Uterus (tissue), 4 donors: ENCODE measurements around the gene LBHD2. TPM values are rescaled to one million over a fixed set of nuclear protein-coding genes. Genes with fewer than 3 reads are reported as not detected.

ENCODE experiments used
- DNase-seq, 2 donors: peaks; one replicate each; pipeline ENCODE4 v3.0.0-alpha.2; 2019 to 2020
- H3K27ac ChIP-seq, 2 donors: fragments of 200-600 bp; sonication (generic); 1 replicate in 1 of 2; 2 replicates in 1 of 2; pipeline ENCODE4 v1.5.1; 2016 to 2018
- H3K27me3 ChIP-seq, 2 donors: fragments of 200-600 bp; sonication (generic); one replicate each; pipeline ENCODE4 v1.5.1; 2018 to 2019; ENCODE audit warnings: control low read depth in 1 of 2
- H3K36me3 ChIP-seq, 2 donors: fragments of 200-600 bp; sonication (generic); one replicate each; pipeline ENCODE4 v1.5.1; 2019; ENCODE audit warnings: control low read depth in 1 of 2
- H3K4me1 ChIP-seq, 2 donors: fragments of 200-600 bp; sonication (generic); one replicate each; pipeline ENCODE4 v1.5.1; 2018 to 2019; ENCODE audit warnings: control low read depth in 1 of 2
- H3K4me3 ChIP-seq, 2 donors: fragments of 200-600 bp; sonication (generic); 1 replicate in 1 of 2; 2 replicates in 1 of 2; pipeline ENCODE4 v1.5.1; 2018 to 2019; ENCODE audit warnings: mild to moderate bottlenecking in 1 of 2
- H3K9me3 ChIP-seq, 2 donors: fragments of 200-600 bp; sonication (generic); one replicate each; pipeline ENCODE4 v1.5.1; 2019; ENCODE audit warnings: control low read depth in 1 of 2
- CTCF ChIP-seq, 4 experiments: fragments of 200-600 bp in 2 of 4; fragments of 450-650 bp in 2 of 4; sonication (generic) in 2 of 4; IDR thresholded peaks; one replicate each; pipeline ENCODE4 v1.5.1; 2016 to 2019; ENCODE audit warnings: antibody characterized with exemption in 4 of 4, mild to moderate bottlenecking in 2 of 4, moderate library complexity in 1 of 4
- POLR2A ChIP-seq, 2 donors: fragments of 450-650 bp; IDR thresholded peaks; one replicate each; pipeline ENCODE4 v1.6.1; 2016; ENCODE audit warnings: antibody characterized with exemption in 2 of 2, mild to moderate bottlenecking in 1 of 2, moderate library complexity in 1 of 2
- intact Hi-C: fragments of 100-400 bp; cut with DNase I; formaldehyde crosslinking; loops from one replicate; pipeline ENCODE4 v1.15.1; 2023; ENCODE audit warnings: low total_unique reads
- total RNA-seq, 4 donors: library from RNA; depleted of rRNA in 3 of 4; stranded (reverse); fragments of >200 nt in 3 of 4; gene quantifications; one replicate each; pipeline versions ENCODE4 v1.1.0 to v1.2.4, GENCODE V29; 2014 to 2023
- donor health status: DM: yes; HTN: yes; CAD: no.

LBHD2 gene
- total RNA-seq, 4 donors from 2014 or later = not detected

- Histone ChIP-seq H3K27me3 (no peaks in the 10 kb centered on the region), H3K4me3 (peak overlapping the region; percentile 45 to 55), H3K9me3 (no peaks in the 10 kb centered on the region), H3K36me3 (no peaks in the 10 kb centered on the region), H3K4me1 (peaks cover 0 to 26% of the 10 kb centered on the region in 2 donors), H3K27ac (peak overlapping the region; percentile 90 to 92)
- peak; percentile 64 to 74 for DNase-seq
- intact Hi-C loops = no loop called here
- TF ChIP-seq CTCF (IDR thresholded peaks at IDR 0.05) (peak in 3 of 4 experiments; percentile 20 to 53 (median 34)), POLR2A (IDR thresholded peaks at IDR 0.05) (no peak)
These were observed 39.9 kb downstream of the LBHD2 start for GRCh38 chr14:103123634-103124500.

GRCh38 chr14:103124501-103125001 lies 40.5 kb downstream of the LBHD2 start:
- peak overlapping the region in 1 of 2 donors; percentile 45 for H3K4me3 ChIP-seq
- H3K27ac ChIP-seq = peak overlapping the region; percentile 90 to 92
- intact Hi-C loops = no loop called here
- no peaks in the 10 kb centered on the region for H3K36me3 ChIP-seq
- H3K27me3 ChIP-seq = no peaks in the 10 kb centered on the region
- no peaks in the 10 kb centered on the region for H3K9me3 ChIP-seq
- no peak for TF ChIP-seq POLR2A (IDR thresholded peaks at IDR 0.05)
- no peak for TF ChIP-seq CTCF (IDR thresholded peaks at IDR 0.05)
- DNase-seq = peak in 1 of 2 donors; percentile 26
- peaks cover 0 to 26% of the 10 kb centered on the region in 2 donors for H3K4me1 ChIP-seq

GRCh38 chr14:103125098-103126070 lies 41.4 kb downstream of the LBHD2 start:
- no peak for TF ChIP-seq POLR2A (IDR thresholded peaks at IDR 0.05)
- TF ChIP-seq CTCF (IDR thresholded peaks at IDR 0.05) = no peak
- peak in 1 of 2 donors; percentile 20 for DNase-seq
- Histone ChIP-seq H3K27ac (peak overlapping the region; percentile 90 to 92), H3K9me3 (no peaks in the 10 kb centered on the region), H3K4me1 (peaks cover 0 to 27% of the 10 kb centered on the region in 2 donors), H3K4me3 (no peak overlapping the region), H3K36me3 (no peaks in the 10 kb centered on the region), H3K27me3 (no peaks in the 10 kb centered on the region)
- intact Hi-C loops = no loop called here

DNA sequence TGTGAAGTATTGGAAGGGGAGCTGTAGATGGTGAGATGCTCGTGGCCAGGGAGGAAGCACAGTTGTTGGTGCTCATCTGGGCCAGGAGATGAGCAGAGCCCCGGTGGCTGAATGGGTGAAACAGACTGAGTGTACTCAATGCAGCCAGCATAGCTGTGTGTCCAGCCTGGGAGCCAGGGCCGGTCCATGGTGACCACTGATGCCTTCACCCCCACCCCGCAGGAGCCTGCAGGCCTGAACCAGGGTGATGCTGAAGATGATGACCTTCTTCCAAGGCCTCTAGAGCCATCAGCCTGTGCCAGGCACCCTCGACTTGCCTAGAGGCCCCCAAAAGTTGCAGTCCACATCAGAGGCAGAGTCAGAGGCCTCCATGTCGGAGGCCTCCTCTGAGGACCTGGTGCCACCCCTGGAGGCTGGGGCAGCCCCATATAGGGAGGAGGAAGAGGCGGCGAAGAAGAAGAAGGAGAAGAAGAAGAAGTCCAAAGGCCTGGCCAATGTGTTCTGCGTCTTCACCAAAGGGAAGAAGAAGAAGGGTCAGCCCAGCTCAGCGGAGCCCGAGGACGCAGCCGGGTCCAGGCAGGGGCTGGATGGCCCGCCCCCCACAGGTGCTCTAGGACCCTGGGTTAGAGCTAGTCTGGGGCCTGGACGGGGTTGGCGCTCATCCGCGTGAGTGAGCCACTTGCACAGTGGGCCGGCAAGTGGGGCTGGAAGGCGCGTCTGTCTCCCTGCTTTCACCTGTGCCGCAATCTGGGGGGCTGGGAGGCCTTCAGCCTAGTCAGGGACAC lies 42.3 kb downstream of the LBHD2 start:
- Histone ChIP-seq H3K4me1 (peaks cover 0 to 31% of the 10 kb centered on the region in 2 donors), H3K9me3 (no peaks in the 10 kb centered on the region), H3K36me3 (no peaks in the 10 kb centered on the region), H3K27me3 (no peaks in the 10 kb centered on the region), H3K4me3 (peak overlapping the region in 1 of 2 donors; percentile 30), H3K27ac (peak overlapping the region; percentile 65 to 72)
- peak; percentile 17 to 36 for DNase-seq
- intact Hi-C loops = no loop called here
- no peak for TF ChIP-seq CTCF (IDR thresholded peaks at IDR 0.05)
- TF ChIP-seq POLR2A (IDR thresholded peaks at IDR 0.05) = no peak
